Prostate gland (tissue), 2 donors: Measurements from ENCODE around the gene TSPOAP1. TPM values are rescaled to one million over a fixed set of nuclear protein-coding genes. Genes with fewer than 3 reads are reported as not detected.

Experiments
- DNase-seq: peaks from one replicate; pipeline ENCODE4 v3.0.0-alpha.2; 2019; ENCODE audit warnings: low spot score
- H3K27ac ChIP-seq, 2 donors: fragments of 200-600 bp; sonication (generic); 2 replicates each; pipeline ENCODE4 v1.5.1; 2017 to 2019
- H3K27me3 ChIP-seq: fragments of 200-600 bp; sonication (generic); replicated peaks from 2 replicates; pipeline ENCODE4 v1.5.1; 2019; ENCODE audit not compliant: insufficient read depth
- H3K36me3 ChIP-seq, 2 donors: fragments of 200-600 bp; sonication (generic); 1 replicate in 1 of 2; 2 replicates in 1 of 2; pipeline versions ENCODE4 v1.5.1 to v1.8.1; 2017 to 2019
- H3K4me1 ChIP-seq: fragments of 200-600 bp; sonication (generic); replicated peaks from 2 replicates; pipeline ENCODE4 v1.5.1; 2019
- H3K4me3 ChIP-seq, 2 donors: fragments of 200-600 bp; sonication (generic); 2 replicates each; pipeline ENCODE4 v1.5.1; 2017 to 2019
- H3K9me3 ChIP-seq: fragments of 200-600 bp; sonication (generic); 2 replicates; pipeline ENCODE4 v1.5.1; 2017
- POLR2A ChIP-seq: fragments of 450-650 bp; IDR thresholded peaks from one replicate; pipeline ENCODE4 v1.6.1; 2016; ENCODE audit warnings: antibody characterized with exemption, mild to moderate bottlenecking
- POLR2AphosphoS5 ChIP-seq: sonication (generic); formaldehyde crosslinking; IDR thresholded peaks from one replicate; pipeline ENCODE4 v1.6.1; 2017; ENCODE audit warnings: antibody characterized with exemption
- WGBS: methylation state at CpG from one replicate; pipeline ENCODE4 v1.1.5; 2018; 5-methylcytosine and 5-hydroxymethylcytosine counted together
- intact Hi-C: fragments of 100-400 bp; cut with DNase I; formaldehyde crosslinking; loops from one replicate; pipeline ENCODE4 v1.14.2; 2022
- total RNA-seq, 2 donors: library from RNA; depleted of rRNA; stranded (reverse); fragments of >200 nt; gene quantifications; one replicate each; pipeline ENCODE4 v1.1.0, GENCODE V29; 2016
- TF ChIP-seq, protein P1 (sequence below), 4 experiments: fragments of 200-600 bp in 2 of 4; fragments of 450-650 bp in 2 of 4; sonication (generic) in 2 of 4; IDR thresholded peaks; 1 replicate in 3 of 4; 2 replicates in 1 of 4; pipeline ENCODE4 v1.5.1; 2016 to 2019; ENCODE audit warnings: antibody characterized with exemption in 4 of 4, mild to moderate bottlenecking in 2 of 4, moderate library complexity in 2 of 4

Gene TSPOAP1
- total RNA-seq, 2 donors from 2014 or later = 22.7 to 26.5 TPM

DNA sequence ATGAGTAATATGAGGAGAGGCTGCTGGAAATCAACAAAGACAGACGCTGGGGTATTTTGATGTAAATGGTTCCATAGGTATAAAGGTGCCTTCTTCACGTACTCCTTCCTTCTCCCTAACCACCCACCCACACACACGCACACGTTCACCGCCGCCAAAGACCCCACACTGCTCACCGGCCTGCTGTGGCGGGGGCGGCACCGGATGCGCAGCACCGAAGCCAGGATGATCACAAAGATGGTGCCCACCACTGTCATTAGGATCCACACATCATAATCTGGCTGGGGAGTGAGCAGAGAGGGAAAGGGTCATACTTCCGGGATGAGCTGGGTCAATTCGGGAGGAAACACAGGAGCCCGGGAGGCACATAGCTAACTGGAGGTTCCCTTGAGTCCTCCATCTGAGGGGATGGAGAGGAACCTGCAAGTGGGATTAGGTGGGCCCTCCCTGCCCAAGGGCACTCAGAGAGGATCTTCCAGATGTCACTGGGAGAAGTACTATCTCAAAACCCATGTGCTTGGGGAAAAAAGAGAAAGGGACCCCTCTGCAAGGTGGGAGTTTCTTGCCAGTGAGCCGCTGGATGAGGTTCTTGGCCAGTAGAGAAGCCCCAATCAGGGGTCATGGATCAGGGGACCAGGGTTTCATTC, 33.9 kb upstream of the TSPOAP1 start:
- no peaks in the 10 kb centered on the region for H3K9me3 ChIP-seq

DNA sequence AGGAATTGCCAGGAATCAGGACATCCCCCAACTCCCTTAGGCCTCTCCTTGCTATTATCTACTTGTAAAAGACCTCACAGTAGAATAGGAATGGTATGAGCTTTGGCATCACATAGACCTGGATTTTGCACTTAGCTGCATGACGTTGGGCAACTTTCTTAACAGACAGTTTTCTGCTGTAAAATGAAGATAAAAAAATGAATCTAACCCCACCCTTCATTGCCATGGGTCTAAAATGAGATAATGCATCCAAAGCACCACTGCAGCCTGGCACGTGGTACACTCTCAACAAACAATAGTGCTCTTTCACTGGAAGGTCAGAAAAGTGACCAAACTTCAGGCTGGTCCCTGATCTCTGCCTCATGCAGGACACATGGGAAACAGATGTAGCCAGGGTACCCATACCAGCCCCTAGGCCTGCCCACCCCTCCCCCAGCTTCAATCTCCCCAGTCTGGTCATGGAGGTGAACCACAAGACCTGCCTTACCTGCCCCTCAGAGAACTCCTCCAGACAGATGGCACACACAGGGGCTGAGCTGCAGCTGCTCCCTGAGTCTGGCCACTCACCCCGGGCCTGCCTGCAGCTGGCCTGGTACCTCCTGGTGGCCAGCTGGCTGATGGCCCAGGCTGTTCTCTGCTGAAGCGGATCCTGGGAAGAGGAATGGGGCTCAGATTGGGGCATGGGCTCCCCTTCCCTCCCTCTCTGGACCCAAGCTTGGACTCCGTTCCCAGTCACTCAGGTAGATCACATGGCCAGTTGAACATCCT, 31.9 kb upstream of the TSPOAP1 start:
- no peaks in the 10 kb centered on the region for H3K27me3 ChIP-seq
- no peak overlapping the region for H3K27ac ChIP-seq
- no peaks in the 10 kb centered on the region for H3K9me3 ChIP-seq
- DNase-seq = no peak
- no peak overlapping the region for H3K4me3 ChIP-seq
- intact Hi-C loops = no loop called here
- no peaks in the 10 kb centered on the region for H3K36me3 ChIP-seq
- peaks cover 3% of the 10 kb centered on the region for H3K4me1 ChIP-seq
- WGBS = 62% methylated on average over 5 of the region's 5 CpGs
- no peak for TF ChIP-seq POLR2AphosphoS5
- no peak for TF ChIP-seq POLR2A
- TF ChIP-seq, protein P1, sequence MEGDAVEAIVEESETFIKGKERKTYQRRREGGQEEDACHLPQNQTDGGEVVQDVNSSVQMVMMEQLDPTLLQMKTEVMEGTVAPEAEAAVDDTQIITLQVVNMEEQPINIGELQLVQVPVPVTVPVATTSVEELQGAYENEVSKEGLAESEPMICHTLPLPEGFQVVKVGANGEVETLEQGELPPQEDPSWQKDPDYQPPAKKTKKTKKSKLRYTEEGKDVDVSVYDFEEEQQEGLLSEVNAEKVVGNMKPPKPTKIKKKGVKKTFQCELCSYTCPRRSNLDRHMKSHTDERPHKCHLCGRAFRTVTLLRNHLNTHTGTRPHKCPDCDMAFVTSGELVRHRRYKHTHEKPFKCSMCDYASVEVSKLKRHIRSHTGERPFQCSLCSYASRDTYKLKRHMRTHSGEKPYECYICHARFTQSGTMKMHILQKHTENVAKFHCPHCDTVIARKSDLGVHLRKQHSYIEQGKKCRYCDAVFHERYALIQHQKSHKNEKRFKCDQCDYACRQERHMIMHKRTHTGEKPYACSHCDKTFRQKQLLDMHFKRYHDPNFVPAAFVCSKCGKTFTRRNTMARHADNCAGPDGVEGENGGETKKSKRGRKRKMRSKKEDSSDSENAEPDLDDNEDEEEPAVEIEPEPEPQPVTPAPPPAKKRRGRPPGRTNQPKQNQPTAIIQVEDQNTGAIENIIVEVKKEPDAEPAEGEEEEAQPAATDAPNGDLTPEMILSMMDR (IDR thresholded peaks at IDR 0.05) = no peak

More for the DNA sequence above, 33.9 kb upstream of the TSPOAP1 start:
- Histone ChIP-seq H3K27me3 (no peaks in the 10 kb centered on the region), H3K36me3 (no peaks in the 10 kb centered on the region), H3K4me1 (peaks cover 3% of the 10 kb centered on the region), H3K4me3 (no peak overlapping the region), H3K27ac (no peak overlapping the region)
- TF ChIP-seq, protein P1 (IDR thresholded peaks at IDR 0.05) = no peak
- TF ChIP-seq POLR2A (no peak), POLR2AphosphoS5 (no peak)
- WGBS = 85% methylated on average over 16 of the region's 16 CpGs
- intact Hi-C loops = no loop called here
- no peak for DNase-seq

DNA sequence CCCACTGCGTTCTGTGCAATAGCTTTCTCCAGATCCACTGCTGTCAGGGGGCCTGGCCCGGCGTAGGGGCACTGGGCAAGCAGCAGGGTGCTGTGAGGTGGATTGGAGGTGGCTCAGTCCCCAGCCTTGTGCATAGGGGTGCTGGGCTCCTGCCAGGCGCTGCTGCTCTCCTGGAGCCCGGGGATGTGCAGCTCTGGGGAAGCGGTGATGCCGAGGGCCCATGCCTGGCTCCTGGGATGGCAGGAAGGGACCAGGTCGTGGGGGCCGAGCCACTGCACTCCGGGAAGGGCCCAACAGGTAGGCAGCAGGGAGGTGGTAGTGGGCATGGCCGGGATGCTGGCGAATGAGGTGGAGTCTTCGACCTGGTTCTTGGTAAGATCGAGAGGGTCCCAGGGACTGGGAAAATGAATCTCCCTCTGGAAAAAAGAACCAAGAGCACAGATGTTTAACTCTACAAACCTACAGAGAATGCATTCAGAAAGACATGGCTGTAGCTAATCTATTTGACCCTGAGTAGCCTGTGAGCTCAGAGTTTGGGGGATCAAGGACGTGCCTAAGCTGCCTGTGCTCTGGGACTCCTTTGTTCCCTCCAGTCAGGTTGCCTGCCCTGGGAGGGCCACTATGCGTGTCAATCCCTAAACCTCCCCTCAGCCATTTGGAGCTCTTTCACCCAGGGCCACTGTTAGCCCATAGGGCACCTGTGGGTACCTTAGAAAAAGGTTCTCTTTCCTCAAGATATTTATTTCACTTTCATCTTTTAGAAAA, 30.0 kb upstream of the TSPOAP1 start:
- no peak for DNase-seq
- H3K36me3 ChIP-seq = no peaks in the 10 kb centered on the region
- H3K27me3 ChIP-seq = no peaks in the 10 kb centered on the region
- TF ChIP-seq POLR2AphosphoS5 (no peak), POLR2A (no peak)
- TF ChIP-seq, protein P1 (IDR thresholded peaks at IDR 0.05) = no peak
- H3K9me3 ChIP-seq = no peaks in the 10 kb centered on the region
- intact Hi-C loops = no loop called here
- no peak overlapping the region for H3K27ac ChIP-seq
- 93% methylated on average over 16 of the region's 16 CpGs for WGBS
- no peaks in the 10 kb centered on the region for H3K4me1 ChIP-seq
- no peak overlapping the region for H3K4me3 ChIP-seq

DNA sequence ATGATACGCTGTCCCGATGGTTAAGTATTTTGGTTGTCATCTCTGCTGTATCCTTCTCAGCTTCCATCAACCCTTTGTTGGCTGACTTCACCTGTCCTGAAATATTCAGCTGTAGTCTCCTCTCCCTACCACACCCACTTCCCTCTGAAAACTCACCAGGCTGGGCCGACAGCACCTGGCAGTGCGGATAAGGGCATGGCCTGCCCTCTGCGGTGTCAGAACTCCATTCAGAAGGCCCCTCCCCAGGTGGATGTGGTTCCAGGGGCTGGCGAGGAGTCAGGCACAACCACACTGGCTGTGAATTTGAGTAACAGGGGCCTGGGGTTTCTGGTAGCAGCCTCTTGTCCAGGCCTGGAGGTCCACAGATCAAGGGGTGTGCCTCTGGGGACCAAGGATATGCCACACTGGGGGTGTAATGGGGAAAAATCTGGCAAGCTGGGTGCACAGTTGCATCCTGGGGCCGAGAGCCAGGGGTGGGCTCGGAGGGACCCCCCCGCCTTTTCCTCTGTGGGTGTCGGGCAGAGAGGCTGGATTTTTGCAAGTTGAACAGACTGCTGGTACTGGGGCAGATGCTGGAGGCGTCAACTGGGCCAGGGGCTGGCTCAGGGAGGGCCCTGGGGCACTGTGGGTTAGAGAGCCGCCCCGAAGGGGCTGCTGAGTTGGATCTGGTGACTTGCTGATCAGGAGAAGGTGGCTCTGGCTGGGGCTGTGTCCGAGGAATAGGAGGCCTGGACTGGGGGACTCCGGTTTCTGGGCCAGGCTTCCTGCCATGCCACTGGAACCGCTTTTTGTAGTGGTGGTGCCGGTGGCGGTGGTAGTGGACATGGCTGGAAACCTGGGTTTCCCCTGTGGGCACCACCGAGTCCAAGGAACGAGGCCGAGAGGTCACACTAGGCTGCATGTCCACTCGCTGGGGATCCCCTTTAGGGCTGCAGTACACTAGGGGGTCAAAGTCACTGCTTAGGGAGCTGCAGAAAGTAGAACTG, 29.0 kb upstream of the TSPOAP1 start:
- TF ChIP-seq POLR2A (no peak), POLR2AphosphoS5 (no peak)
- TF ChIP-seq, protein P1 (IDR thresholded peaks at IDR 0.05) = no peak
- intact Hi-C loops = no loop called here
- 90% methylated on average over 22 of the region's 22 CpGs for WGBS
- Histone ChIP-seq H3K9me3 (no peaks in the 10 kb centered on the region), H3K4me3 (no peak overlapping the region), H3K27ac (no peak overlapping the region), H3K36me3 (no peaks in the 10 kb centered on the region), H3K27me3 (no peaks in the 10 kb centered on the region), H3K4me1 (peaks cover 2% of the 10 kb centered on the region)
- no peak for DNase-seq
